Kidney epithelial cell (primary cell): ENCODE results near the gene POLN. TPM values are rescaled to one million over a fixed set of nuclear protein-coding genes. Genes with fewer than 3 reads are reported as not detected.

Experiments
- DNase-seq: peaks from one replicate; pipeline ENCODE4 v3.0.0-alpha.2; 2010; ENCODE audit warnings: low read depth
- H3K27me3 ChIP-seq: 2 replicates; pipeline ENCODE4 v1.6.0; 2011; ENCODE audit warnings: low read length; ENCODE audit not compliant: control insufficient read depth, insufficient read depth
- H3K36me3 ChIP-seq: 2 replicates; pipeline ENCODE4 v1.5.1; 2011; ENCODE audit warnings: low read length; ENCODE audit not compliant: control insufficient read depth, insufficient read depth
- H3K4me3 ChIP-seq: 2 replicates; pipeline ENCODE4 v1.5.1; 2011; ENCODE audit warnings: low read depth, mild to moderate bottlenecking, control low read depth, low read length
- total RNA-seq: library from RNA; depleted of rRNA; stranded (reverse); fragments of >200 nt; gene quantifications from 2 replicates; pipeline ENCODE4 v1.2.3, GENCODE V29; 2015
- TF ChIP-seq, protein P1 (sequence below): IDR thresholded peaks from 2 replicates; pipeline ENCODE4 v1.5.1; 2011; ENCODE audit warnings: mild to moderate bottlenecking, moderate library complexity, low read length, control low read depth, inconsistent platforms; ENCODE audit not compliant: insufficient read depth, poor library complexity, severe bottlenecking

The POLN gene
- total RNA-seq, 1 donor from 2014 or later, result 0.38 TPM

DNA sequence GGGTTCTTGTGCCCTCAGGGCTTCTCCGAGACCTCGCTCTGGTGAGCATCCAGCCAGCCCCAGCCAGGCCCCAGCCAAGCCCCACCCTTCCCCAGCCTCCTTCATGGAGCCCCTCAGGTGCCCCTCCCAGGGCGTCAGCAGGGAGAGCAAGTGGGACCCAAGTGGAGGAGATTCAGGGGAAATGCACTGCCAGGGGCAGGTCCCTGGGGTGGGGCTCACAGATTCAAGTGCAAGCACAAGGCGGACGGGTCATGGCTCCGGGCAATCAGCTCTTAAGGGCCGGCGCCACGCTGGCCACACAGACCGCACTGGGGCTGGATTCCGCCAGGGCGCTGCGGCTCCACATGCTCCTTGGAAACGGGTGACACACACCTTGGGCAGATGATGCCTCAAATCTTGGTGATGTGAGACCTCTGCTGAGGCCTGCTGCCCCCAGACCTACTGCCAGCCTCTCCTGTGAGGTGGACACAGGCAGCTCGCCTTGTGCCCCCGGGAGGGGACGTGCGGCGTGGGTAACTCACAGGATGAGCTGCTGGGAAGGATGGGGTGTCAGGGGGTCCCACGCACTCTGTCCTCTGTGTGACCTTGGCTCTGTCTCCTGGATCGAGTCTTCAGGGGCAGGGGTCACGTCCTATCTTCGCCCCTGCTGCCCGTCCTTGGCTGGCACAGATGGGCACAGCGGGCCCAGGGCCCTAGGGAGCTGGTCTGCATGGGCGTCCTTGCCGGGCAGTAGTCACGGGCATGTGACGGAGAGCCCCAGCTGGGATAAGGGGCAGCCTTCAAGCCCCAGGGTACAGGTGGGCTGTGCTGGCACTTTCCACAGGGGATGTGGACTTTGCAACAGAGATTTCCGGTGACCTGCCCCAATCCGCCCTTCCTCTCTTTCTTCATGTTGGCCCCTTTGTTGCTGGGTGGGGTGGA, 165.7 kb downstream of the POLN start:
- H3K36me3 ChIP-seq, result no peaks in the 10 kb centered on the region
- no peak for DNase-seq
- TF ChIP-seq, protein P1, sequence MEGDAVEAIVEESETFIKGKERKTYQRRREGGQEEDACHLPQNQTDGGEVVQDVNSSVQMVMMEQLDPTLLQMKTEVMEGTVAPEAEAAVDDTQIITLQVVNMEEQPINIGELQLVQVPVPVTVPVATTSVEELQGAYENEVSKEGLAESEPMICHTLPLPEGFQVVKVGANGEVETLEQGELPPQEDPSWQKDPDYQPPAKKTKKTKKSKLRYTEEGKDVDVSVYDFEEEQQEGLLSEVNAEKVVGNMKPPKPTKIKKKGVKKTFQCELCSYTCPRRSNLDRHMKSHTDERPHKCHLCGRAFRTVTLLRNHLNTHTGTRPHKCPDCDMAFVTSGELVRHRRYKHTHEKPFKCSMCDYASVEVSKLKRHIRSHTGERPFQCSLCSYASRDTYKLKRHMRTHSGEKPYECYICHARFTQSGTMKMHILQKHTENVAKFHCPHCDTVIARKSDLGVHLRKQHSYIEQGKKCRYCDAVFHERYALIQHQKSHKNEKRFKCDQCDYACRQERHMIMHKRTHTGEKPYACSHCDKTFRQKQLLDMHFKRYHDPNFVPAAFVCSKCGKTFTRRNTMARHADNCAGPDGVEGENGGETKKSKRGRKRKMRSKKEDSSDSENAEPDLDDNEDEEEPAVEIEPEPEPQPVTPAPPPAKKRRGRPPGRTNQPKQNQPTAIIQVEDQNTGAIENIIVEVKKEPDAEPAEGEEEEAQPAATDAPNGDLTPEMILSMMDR, result no peak
- no peak overlapping the region for H3K4me3 ChIP-seq
- peaks cover 20% of the 10 kb centered on the region for H3K27me3 ChIP-seq

DNA sequence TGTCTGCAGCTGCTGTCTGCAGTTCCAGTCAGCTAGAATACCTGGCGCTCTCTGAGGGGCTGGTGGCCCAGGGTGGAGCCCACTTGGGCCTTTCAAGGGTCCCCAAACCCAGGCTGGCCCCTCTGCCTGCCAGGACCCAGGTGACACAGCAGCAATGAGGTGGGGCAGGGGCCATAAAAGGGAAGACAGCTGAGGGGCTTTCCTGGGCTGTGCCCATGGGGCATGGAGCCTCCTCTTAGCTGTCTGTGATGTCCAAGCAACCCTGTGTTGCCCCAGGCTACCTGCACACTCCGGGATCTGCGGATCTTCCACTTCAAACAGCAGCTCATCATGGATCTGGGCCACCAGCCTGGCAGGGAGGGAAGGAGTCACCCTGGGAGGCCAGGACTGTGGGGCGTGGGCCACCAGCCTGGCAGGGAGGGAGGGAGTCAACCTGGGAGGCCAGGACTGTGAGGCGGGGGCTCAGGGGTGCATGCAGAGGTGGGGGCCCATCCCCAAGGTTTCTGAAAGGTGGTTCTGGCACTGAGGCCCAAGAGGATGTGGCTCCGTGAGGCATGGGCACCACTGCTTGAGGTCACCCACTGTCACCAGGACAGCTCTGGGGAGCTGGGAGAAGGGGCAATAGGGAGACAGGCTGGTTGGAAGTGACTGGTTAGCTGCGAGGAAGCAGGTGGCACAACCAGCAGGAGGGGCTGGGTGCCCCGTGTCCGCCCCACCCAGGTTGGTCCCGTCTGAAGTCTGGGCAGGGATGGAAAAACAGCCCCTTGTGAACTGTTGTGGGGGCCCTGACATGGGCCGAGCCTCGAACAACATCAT, 166.5 kb downstream of the POLN start:
- no peak for DNase-seq
- Histone ChIP-seq H3K36me3 (no peaks in the 10 kb centered on the region), H3K27me3 (peaks cover 28% of the 10 kb centered on the region)

DNA sequence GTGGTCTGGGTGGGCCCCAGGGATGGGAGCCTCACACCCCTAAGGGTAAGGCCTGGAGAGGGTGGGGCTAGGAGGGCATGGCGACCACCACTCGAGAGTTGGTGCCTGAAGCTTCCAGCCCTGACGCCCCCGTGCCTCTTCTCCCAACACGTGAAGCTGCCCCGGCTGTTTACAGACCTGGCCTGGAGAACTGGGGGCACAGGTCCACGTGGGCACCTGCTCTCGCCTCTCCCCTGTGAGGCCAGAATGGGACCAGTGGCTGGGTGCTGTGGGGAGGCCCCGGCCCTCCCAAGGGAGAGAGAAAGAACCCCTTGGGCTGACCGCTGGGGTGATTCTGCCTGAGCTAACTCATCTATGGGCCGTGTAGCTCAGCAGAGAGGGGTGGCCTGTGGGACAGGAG, 167.3 kb downstream of the POLN start:
- Histone ChIP-seq H3K36me3 (no peaks in the 10 kb centered on the region), H3K4me3 (no peak overlapping the region), H3K27me3 (peaks cover 28% of the 10 kb centered on the region)
- TF ChIP-seq, protein P1, result no peak
- no peak for DNase-seq

More for the DNA sequence above, 166.5 kb downstream of the POLN start:
- TF ChIP-seq, protein P1, result no peak
- no peak overlapping the region for H3K4me3 ChIP-seq

DNA sequence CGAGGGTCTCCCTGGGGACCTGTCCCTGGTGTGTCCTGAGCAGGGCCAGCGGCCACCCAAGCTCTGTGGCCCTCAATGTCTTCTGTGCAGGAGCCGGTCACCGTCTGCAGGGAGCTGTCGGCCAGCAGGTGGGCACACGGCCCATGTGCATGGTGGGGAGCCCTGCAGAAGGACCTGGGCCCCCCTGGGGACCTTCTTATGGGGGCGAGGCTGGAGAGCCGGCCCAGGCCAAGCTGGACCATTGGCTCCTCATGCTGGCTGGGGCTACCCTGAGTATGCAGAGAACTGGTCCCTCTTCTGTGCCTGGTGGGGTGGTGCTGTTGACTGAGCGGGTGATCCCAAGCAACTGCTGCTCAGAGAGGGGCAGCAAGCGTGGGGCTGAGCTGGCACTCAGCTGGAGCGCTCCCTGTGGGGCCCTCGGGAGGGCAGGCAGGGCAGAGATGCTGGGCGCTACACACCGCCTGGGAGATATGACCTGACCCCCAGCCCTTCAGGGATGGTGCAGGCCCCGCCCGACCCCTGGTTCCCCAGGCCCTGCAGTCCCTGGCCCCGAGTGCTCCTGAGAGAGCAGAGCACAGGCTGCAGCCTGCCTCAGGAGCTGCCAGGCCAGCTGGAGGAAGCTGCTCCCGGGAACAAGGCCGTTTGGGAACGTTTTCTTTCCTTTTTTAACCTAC, 168.0 kb downstream of the POLN start:
- Histone ChIP-seq H3K27me3 (peaks cover 28% of the 10 kb centered on the region), H3K4me3 (no peak overlapping the region), H3K36me3 (no peaks in the 10 kb centered on the region)
- TF ChIP-seq, protein P1, result no peak
- no peak for DNase-seq

DNA sequence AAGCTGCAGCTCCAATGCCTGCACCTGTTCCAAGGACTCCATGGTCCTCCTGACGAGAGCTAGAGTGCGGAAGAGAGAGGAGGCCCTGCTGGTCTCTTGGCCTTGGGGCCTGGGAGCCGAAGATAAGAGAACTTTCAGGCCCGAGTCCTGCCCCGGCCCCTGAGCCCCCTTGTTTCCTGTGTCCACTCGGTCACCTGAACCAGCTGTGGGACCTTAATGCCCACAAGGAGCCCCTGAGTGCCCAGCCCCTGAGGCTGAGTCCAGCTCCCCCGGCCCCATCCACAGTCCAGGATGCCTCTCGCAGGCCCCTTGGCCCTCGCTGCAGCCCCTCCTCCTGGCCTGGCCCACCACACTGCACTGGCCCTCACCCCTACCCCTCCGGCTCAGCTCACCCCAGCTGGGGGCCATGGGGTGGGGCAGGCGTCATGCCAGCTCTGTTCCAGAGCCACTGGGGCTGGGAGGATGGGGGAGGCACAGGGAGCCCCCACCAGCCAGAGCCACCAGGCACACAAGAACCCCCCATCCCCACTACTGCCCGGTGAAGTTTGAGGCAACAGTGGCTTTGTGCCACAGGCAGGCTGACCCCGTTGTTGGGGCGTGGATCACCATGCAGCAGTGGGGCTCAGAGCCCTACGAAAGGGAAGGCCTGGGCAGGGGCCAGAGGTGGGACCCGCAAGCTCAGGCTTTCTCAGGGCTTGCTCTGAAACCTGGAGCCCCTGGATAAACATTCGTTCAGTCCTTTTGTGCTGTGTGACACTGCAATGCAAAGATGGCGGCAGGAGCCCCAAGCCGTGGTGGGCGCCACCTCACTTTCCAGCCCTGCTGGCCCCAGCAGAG, 168.7 kb downstream of the POLN start:
- peaks cover 28% of the 10 kb centered on the region for H3K27me3 ChIP-seq
- TF ChIP-seq, protein P1, result no peak
- H3K4me3 ChIP-seq, result no peak overlapping the region
- DNase-seq, result no peak
- no peaks in the 10 kb centered on the region for H3K36me3 ChIP-seq
